ENCODE results near the gene C19orf47. TPM values are rescaled to one million over a fixed set of nuclear protein-coding genes. Genes with fewer than 3 reads are reported as not detected.

Gene C19orf47
- total RNA-seq, 1 donor from 2014 or later, result 13.1 TPM

Other genes with a start within 250 kb of the C19orf47 start
- 12.0 and 21.7 TPM in 2 replicates for gene MAP3K10, start 157.0 kb downstream of the C19orf47 start, total RNA-seq
- not detected in 2 replicates for gene TTC9B, start 130.0 kb downstream of the C19orf47 start, total RNA-seq
- gene CCNP, start 121.7 kb downstream of the C19orf47 start, total RNA-seq, result not detected in 2 replicates
- gene AKT2, start 63.1 kb downstream of the C19orf47 start, total RNA-seq, result 33.8 and 38.6 TPM in 2 replicates
- 505 and 567 TPM in 2 replicates for gene PLD3, start 298 bp upstream of the C19orf47 start, total RNA-seq
- 0.05 TPM in 1 of 2 replicates, not detected in the other for gene HIPK4, start 41.8 kb upstream of the C19orf47 start, total RNA-seq
- 1.3 and 2.4 TPM in 2 replicates for gene PRX, start 65.0 kb upstream of the C19orf47 start, total RNA-seq
- 13.2 and 17.3 TPM in 2 replicates for gene SERTAD1, start 77.6 kb upstream of the C19orf47 start, total RNA-seq
- gene SERTAD3, start 95.9 kb upstream of the C19orf47 start, total RNA-seq, result 15.8 and 18.8 TPM in 2 replicates
- gene BLVRB, start 117.3 kb upstream of the C19orf47 start, total RNA-seq, result 70.8 and 92.6 TPM in 2 replicates
- gene SPTBN4, start 118.6 kb upstream of the C19orf47 start, total RNA-seq, result 1.4 TPM in 1 of 2 replicates, not detected in the other
- gene SHKBP1, start 228.5 kb upstream of the C19orf47 start, total RNA-seq, result 91.0 and 91.4 TPM in 2 replicates